ENCODE results near the gene SEZ6. TPM values are rescaled to one million over a fixed set of nuclear protein-coding genes. Genes with fewer than 3 reads are reported as not detected.

The SEZ6 gene
- total RNA-seq, 1 donor: not detected

- no peak for DNase-seq (ENCODE audit: low read depth)
- TF ChIP-seq CTCF (IDR thresholded peaks at IDR 0.05; ENCODE audit: insufficient read depth, low read length): no peak
These were observed 36.0 kb downstream of the SEZ6 start for GRCh38 chr17:28969706-28970393.

GRCh38 chr17:28968914-28969295 lies 36.9 kb downstream of the SEZ6 start:
- TF ChIP-seq CTCF (IDR thresholded peaks at IDR 0.05; ENCODE audit: insufficient read depth, low read length): no peak
- H3K4me3 ChIP-seq (ENCODE audit: low read depth, low read length): no peak overlapping the region
- DNase-seq (ENCODE audit: low read depth): no peak

More at GRCh38 chr17:28969706-28970393, 36.0 kb downstream of the SEZ6 start:
- H3K4me3 ChIP-seq (ENCODE audit: low read depth, low read length): no peak overlapping the region

GRCh38 chr17:28968231-28968913 lies 37.5 kb downstream of the SEZ6 start:
- no peak overlapping the region for H3K4me3 ChIP-seq (ENCODE audit: low read depth, low read length)
- DNase-seq (ENCODE audit: low read depth): peak; percentile 28
- no peak for TF ChIP-seq CTCF (IDR thresholded peaks at IDR 0.05; ENCODE audit: insufficient read depth, low read length)

- H3K4me3 ChIP-seq (ENCODE audit: low read depth, low read length): no peak overlapping the region
- DNase-seq (ENCODE audit: low read depth): no peak
- TF ChIP-seq CTCF (IDR thresholded peaks at IDR 0.05; ENCODE audit: insufficient read depth, low read length): no peak
These were observed 38.4 kb downstream of the SEZ6 start for GRCh38 chr17:28967221-28968135.

- DNase-seq (ENCODE audit: low read depth): no peak
- TF ChIP-seq CTCF (IDR thresholded peaks at IDR 0.05; ENCODE audit: insufficient read depth, low read length): no peak
These were observed 42.0 kb downstream of the SEZ6 start for GRCh38 chr17:28963841-28964240.

GRCh38 chr17:28963055-28963611 lies 42.7 kb downstream of the SEZ6 start:
- no peak overlapping the region for H3K4me3 ChIP-seq (ENCODE audit: low read depth, low read length)
- no peak for TF ChIP-seq CTCF (IDR thresholded peaks at IDR 0.05; ENCODE audit: insufficient read depth, low read length)
- DNase-seq (ENCODE audit: low read depth): peak; percentile 47

More at GRCh38 chr17:28963841-28964240, 42.0 kb downstream of the SEZ6 start:
- H3K4me3 ChIP-seq (ENCODE audit: low read depth, low read length): no peak overlapping the region
